ENCODE measurements around the gene EPS8. TPM values are rescaled to one million over a fixed set of nuclear protein-coding genes. Genes with fewer than 3 reads are reported as not detected.

Gene EPS8
- total and polyA plus RNA-seq, 7 donors: 47.7 to 132 (median 108) TPM

- Histone ChIP-seq H3K36me3 (no peaks in the 10 kb centered on the region), H3K9me3 (no peaks in the 10 kb centered on the region), H3K4me3 (no peak overlapping the region), H3K4me1 (peaks cover 0 to 69% (median 67%) of the 10 kb centered on the region in 4 donors), H3K27me3 (no peaks in the 10 kb centered on the region), H3K27ac (peak overlapping the region; percentile 17 to 83 (median 72))
- DNase-seq: no peak
- WGBS, 2 donors: 70 to 78% methylated on average over 2 of the region's 2 CpGs
- TF ChIP-seq EP300 (IDR thresholded peaks at IDR 0.05) (no peak), CTCF (IDR thresholded peaks at IDR 0.05) (no peak), POLR2AphosphoS5 (IDR thresholded peaks at IDR 0.05) (peak in 2 of 4 donors; percentile 16 to 24)
- intact Hi-C loops (cut with DNase I): loop anchor here (5.0 kb wide), 1 partner anchor 94 kb away; the partner anchor contains the start of gene EPS8
Observed at GRCh38 chr12:15693228-15693911, 95.8 kb downstream of the EPS8 start.

GRCh38 chr12:15691388-15691787 is 97.8 kb downstream of the EPS8 start:
- intact Hi-C loops (cut with DNase I): loop anchor here (5.0 kb wide), 1 partner anchor 96 kb away; the partner anchor contains the start of gene EPS8
- no peak for TF ChIP-seq CTCF (IDR thresholded peaks at IDR 0.05)
- peak in 2 of 4 donors; percentile 32 to 43 for TF ChIP-seq POLR2AphosphoS5 (IDR thresholded peaks at IDR 0.05)
- no peaks in the 10 kb centered on the region for H3K36me3 ChIP-seq
- H3K9me3 ChIP-seq: no peaks in the 10 kb centered on the region
- H3K4me3 ChIP-seq: no peak overlapping the region
- 77 to 80% methylated on average over 4 of the region's 4 CpGs for WGBS, 2 donors
- peak overlapping the region; percentile 66 to 83 (median 72) for H3K27ac ChIP-seq
- H3K27me3 ChIP-seq: no peaks in the 10 kb centered on the region
- DNase-seq: no peak
- peaks cover 0 to 54% (median 52%) of the 10 kb centered on the region in 4 donors for H3K4me1 ChIP-seq

GRCh38 chr12:15690320-15690719 is 98.9 kb downstream of the EPS8 start:
- intact Hi-C loops (cut with DNase I): loop anchor here (5.0 kb wide), 1 partner anchor 97 kb away; the partner anchor contains the start of gene EPS8
- Histone ChIP-seq H3K36me3 (no peaks in the 10 kb centered on the region), H3K27ac (peak overlapping the region; percentile 66 to 83 (median 72)), H3K4me3 (no peak overlapping the region), H3K9me3 (no peaks in the 10 kb centered on the region), H3K27me3 (no peaks in the 10 kb centered on the region), H3K4me1 (peaks cover 0 to 58% (median 50%) of the 10 kb centered on the region in 4 donors)
- TF ChIP-seq EP300 (IDR thresholded peaks at IDR 0.05) (no peak), POLR2A (IDR thresholded peaks at IDR 0.05) (no peak), CTCF (IDR thresholded peaks at IDR 0.05) (no peak), POLR2AphosphoS5 (IDR thresholded peaks at IDR 0.05) (no peak)
- WGBS, 2 donors: 12 to 74% methylated on average over 1 of the region's 1 CpG
- no peak for DNase-seq

- TF ChIP-seq CTCF (IDR thresholded peaks at IDR 0.05): no peak
- no peak for TF ChIP-seq EP300 (IDR thresholded peaks at IDR 0.05)
- TF ChIP-seq POLR2AphosphoS5 (IDR thresholded peaks at IDR 0.05): no peak
- no peak for TF ChIP-seq POLR2A (IDR thresholded peaks at IDR 0.05)
- H3K4me1 ChIP-seq: peaks cover 0 to 58% (median 50%) of the 10 kb centered on the region in 4 donors
- no peaks in the 10 kb centered on the region for H3K36me3 ChIP-seq
- H3K27ac ChIP-seq: peak overlapping the region; percentile 62 to 83 (median 72)
- H3K27me3 ChIP-seq: no peaks in the 10 kb centered on the region
- no peak for DNase-seq
- H3K9me3 ChIP-seq: no peaks in the 10 kb centered on the region
- no peak overlapping the region for H3K4me3 ChIP-seq
- intact Hi-C loops (cut with DNase I): loop anchor here (5.0 kb wide), 1 partner anchor 98 kb away; the partner anchor contains the start of gene EPS8
- WGBS, 2 donors: 14 to 58% methylated on average over 4 of the region's 4 CpGs
Observed at GRCh38 chr12:15689751-15690191, 99.4 kb downstream of the EPS8 start.

Data from sigmoid colon (tissue), 7 donors.